ENCODE data around the gene UBQLN3.

DNA sequence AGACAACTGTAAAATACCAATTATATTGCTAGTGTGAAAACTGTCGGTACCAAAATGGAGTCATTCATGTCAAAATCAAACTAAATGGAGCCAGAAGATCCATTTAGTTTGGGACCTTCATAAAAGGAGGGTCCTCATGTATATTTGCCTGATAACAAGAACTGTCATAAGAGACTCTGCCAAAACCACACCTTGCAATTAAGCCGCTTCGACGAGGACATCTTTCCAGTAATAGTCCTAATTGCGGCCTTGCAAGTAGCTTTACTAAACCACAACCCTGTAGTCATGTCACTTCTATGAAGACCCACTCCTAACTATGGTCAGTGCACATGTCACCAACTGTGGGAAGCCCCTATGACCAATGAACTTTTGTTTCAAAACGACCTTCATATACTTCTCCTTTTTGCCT, 9.4 kb downstream of the UBQLN3 start:
- TF ChIP-seq POLR2A (IDR thresholded peaks at IDR 0.05; ENCODE audit: low read depth, low read length) (no peak), POLR2AphosphoS5 (IDR thresholded peaks at IDR 0.05; ENCODE audit: insufficient read depth, low read depth, low read length) (no peak), MYC (IDR thresholded peaks at IDR 0.05; ENCODE audit: low read depth, low read length) (no peak), EZH2 (IDR thresholded peaks at IDR 0.05; ENCODE audit: borderline replicate concordance, low read depth, low read length, severe bottlenecking) (no peak), GATA2 (IDR thresholded peaks at IDR 0.05; ENCODE audit: insufficient read depth, insufficient read length, low read depth, low read length) (no peak), FOS (IDR thresholded peaks at IDR 0.05; ENCODE audit: borderline replicate concordance, insufficient read depth, low read length) (no peak), JUN (IDR thresholded peaks at IDR 0.05; ENCODE audit: borderline replicate concordance, insufficient read depth, insufficient read length, low read depth) (no peak)
- TF ChIP-seq, protein P1, sequence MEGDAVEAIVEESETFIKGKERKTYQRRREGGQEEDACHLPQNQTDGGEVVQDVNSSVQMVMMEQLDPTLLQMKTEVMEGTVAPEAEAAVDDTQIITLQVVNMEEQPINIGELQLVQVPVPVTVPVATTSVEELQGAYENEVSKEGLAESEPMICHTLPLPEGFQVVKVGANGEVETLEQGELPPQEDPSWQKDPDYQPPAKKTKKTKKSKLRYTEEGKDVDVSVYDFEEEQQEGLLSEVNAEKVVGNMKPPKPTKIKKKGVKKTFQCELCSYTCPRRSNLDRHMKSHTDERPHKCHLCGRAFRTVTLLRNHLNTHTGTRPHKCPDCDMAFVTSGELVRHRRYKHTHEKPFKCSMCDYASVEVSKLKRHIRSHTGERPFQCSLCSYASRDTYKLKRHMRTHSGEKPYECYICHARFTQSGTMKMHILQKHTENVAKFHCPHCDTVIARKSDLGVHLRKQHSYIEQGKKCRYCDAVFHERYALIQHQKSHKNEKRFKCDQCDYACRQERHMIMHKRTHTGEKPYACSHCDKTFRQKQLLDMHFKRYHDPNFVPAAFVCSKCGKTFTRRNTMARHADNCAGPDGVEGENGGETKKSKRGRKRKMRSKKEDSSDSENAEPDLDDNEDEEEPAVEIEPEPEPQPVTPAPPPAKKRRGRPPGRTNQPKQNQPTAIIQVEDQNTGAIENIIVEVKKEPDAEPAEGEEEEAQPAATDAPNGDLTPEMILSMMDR (IDR thresholded peaks at IDR 0.05; ENCODE audit: extremely low read depth in 1 of 2, insufficient read depth in 1 of 2, low read depth in 1 of 2, low read length in 2 of 2) = no peak
- TF ChIP-seq, protein P2, sequence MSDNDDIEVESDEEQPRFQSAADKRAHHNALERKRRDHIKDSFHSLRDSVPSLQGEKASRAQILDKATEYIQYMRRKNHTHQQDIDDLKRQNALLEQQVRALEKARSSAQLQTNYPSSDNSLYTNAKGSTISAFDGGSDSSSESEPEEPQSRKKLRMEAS (IDR thresholded peaks at IDR 0.05; ENCODE audit: insufficient read depth, insufficient read length) = no peak

All from endothelial cell of umbilical vein (primary cell).